ENCODE data around the gene MGAT1. TPM values are rescaled to one million over a fixed set of nuclear protein-coding genes. Genes with fewer than 3 reads are reported as not detected.
"Not testable (repeated sequence)": the region's sequence is repeated elsewhere in the genome, so short reads cannot be mapped to it uniquely, and the experiment has no call there.

Gene MGAT1
- total RNA-seq, 1 experiment from 2014 or later = 53.0 TPM

GRCh38 chr5:180790524-180790923, 12.1 kb downstream of the MGAT1 start:
- ChIA-PET RAD21 (ENCODE audit: low non-redundant PET in 1 of 2, low total read pairs in 2 of 2, uncharacterized antibody in 2 of 2, unreplicated experiment in 2 of 2) (no interaction called here), POLR2A (no interaction called here), CTCF (interaction anchor here (0.6 kb wide), 1 partner anchor 380 kb away, joined by 3 read pairs; no protein-coding TSS in a partner anchor)
- Histone ChIP-seq H3K9me2 (ENCODE audit: insufficient read depth) (no peaks in the 10 kb centered on the region), H3K9me3 (ENCODE audit: control insufficient read depth in 1 of 2, insufficient read depth in 1 of 2, low read depth in 1 of 2, low read length in 2 of 2) (no peaks in the 10 kb centered on the region), H4K20me1 (ENCODE audit: insufficient read depth) (no peaks in the 10 kb centered on the region), H3K79me2 (ENCODE audit: insufficient read depth, low read length) (peaks cover 36% of the 10 kb centered on the region), H3K27ac (ENCODE audit: low read depth, low read length) (0 out of 2 replicates have a peak overlapping the region, but pooled peaks have one; percentile 14), H3K4me1 (ENCODE audit: control insufficient read depth in 1 of 2, insufficient read depth in 2 of 2, low read length in 2 of 2) (peaks cover 7% of the 10 kb centered on the region in 2 experiments; a peak in 3 of 4 replicates), H3K4me3 (replicated peaks in 1 of 2; ENCODE audit: low read depth in 1 of 2, low read length in 2 of 2) (no peak overlapping the region), H3K4me2 (ENCODE audit: low read length) (no peak overlapping the region), H3K9ac (ENCODE audit: low read length) (no peak overlapping the region), H3K27me3 (ENCODE audit: insufficient read depth, low read length) (no peaks in the 10 kb centered on the region), H2AFZ (ENCODE audit: low read depth, low read length, poor library complexity, severe bottlenecking) (no peak overlapping the region), H3K36me3 (ENCODE audit: control insufficient read depth in 1 of 2, insufficient read depth in 2 of 2, low read length in 2 of 2) (peaks cover 0 to 16% of the 10 kb centered on the region in 2 experiments; a peak in 2 of 4 replicates)
- BruUV-seq (replicated peaks) = no TSS peak
- DNase-seq (ENCODE audit: low read depth, low spot score) (no peak), ATAC-seq (no peak)
- intact Hi-C loops (cut with micrococcal nuclease) = no loop called here
- no peak for TF ChIP-seq ELF1 (IDR thresholded peaks at IDR 0.05; ENCODE audit: borderline replicate concordance, low read depth)

- Histone ChIP-seq H4K20me1 (ENCODE audit: insufficient read depth) (no peaks in the 10 kb centered on the region), H3K4me1 (ENCODE audit: control insufficient read depth in 1 of 2, insufficient read depth in 2 of 2, low read length in 2 of 2) (peaks cover 9 to 10% of the 10 kb centered on the region in 2 experiments; a peak in 3 of 4 replicates), H2AFZ (ENCODE audit: low read depth, low read length, poor library complexity, severe bottlenecking) (no peak overlapping the region), H3K36me3 (ENCODE audit: control insufficient read depth in 1 of 2, insufficient read depth in 2 of 2, low read length in 2 of 2) (peaks cover 0 to 11% of the 10 kb centered on the region in 2 experiments; a peak in 2 of 4 replicates), H3K27ac (ENCODE audit: low read depth, low read length) (no peak overlapping the region), H3K9me3 (ENCODE audit: control insufficient read depth in 1 of 2, insufficient read depth in 1 of 2, low read depth in 1 of 2, low read length in 2 of 2) (no peaks in the 10 kb centered on the region), H3K4me3 (replicated peaks in 1 of 2; ENCODE audit: low read depth in 1 of 2, low read length in 2 of 2) (no peak overlapping the region), H3K9me2 (ENCODE audit: insufficient read depth) (no peaks in the 10 kb centered on the region), H3K9ac (ENCODE audit: low read length) (no peak overlapping the region), H3K4me2 (ENCODE audit: low read length) (no peak overlapping the region), H3K27me3 (ENCODE audit: insufficient read depth, low read length) (no peaks in the 10 kb centered on the region), H3K79me2 (ENCODE audit: insufficient read depth, low read length) (peaks cover 31% of the 10 kb centered on the region)
- ChIA-PET CTCF (no interaction called here), RAD21 (ENCODE audit: low non-redundant PET in 1 of 2, low total read pairs in 2 of 2, uncharacterized antibody in 2 of 2, unreplicated experiment in 2 of 2) (no interaction called here), POLR2A (no interaction called here)
- DNase-seq (ENCODE audit: low read depth, low spot score) = no peak
- peak; percentile 30 to 47 (median 41); a peak in 5 of 6 replicates for TF ChIP-seq CTCF (IDR thresholded peaks at IDR 0.05 in 2 of 3, conservative IDR thresholded peaks at IDR 0.05 in 1 of 3; ENCODE audit: borderline replicate concordance in 1 of 3, insufficient read depth in 1 of 3, low read depth in 2 of 3, low read length in 2 of 3)
- TF ChIP-seq ATF3 (IDR thresholded peaks at IDR 0.05) = no peak
- TF ChIP-seq EGR1 (IDR thresholded peaks at IDR 0.05; ENCODE audit: low read depth) = no peak
- peak; percentile 51 for TF ChIP-seq RAD21 (IDR thresholded peaks at IDR 0.05; ENCODE audit: low read depth)
- no peak for TF ChIP-seq SP1 (IDR thresholded peaks at IDR 0.05; ENCODE audit: low read depth)
- TF ChIP-seq POLR2A (IDR thresholded peaks at IDR 0.05; ENCODE audit: borderline replicate concordance, extremely low read depth, insufficient read depth, insufficient read length) = no peak
- peak; percentile 73 for ATAC-seq
- intact Hi-C loops (cut with micrococcal nuclease) = no loop called here
- BruUV-seq (replicated peaks) = no TSS peak
Measured at GRCh38 chr5:180790020-180790419, 12.6 kb downstream of the MGAT1 start.

GRCh38 chr5:180788651-180789410, 13.8 kb downstream of the MGAT1 start:
- BruUV-seq (replicated peaks); H3K9me2 ChIP-seq (ENCODE audit: insufficient read depth); H3K4me2 ChIP-seq (ENCODE audit: low read length); H3K9me3 ChIP-seq (ENCODE audit: control insufficient read depth in 1 of 2, insufficient read depth in 1 of 2, low read depth in 1 of 2, low read length in 2 of 2); ATAC-seq; H2AFZ ChIP-seq (ENCODE audit: low read depth, low read length, poor library complexity, severe bottlenecking); CTCF ChIA-PET; H3K27me3 ChIP-seq (ENCODE audit: insufficient read depth, low read length); H3K36me3 ChIP-seq (ENCODE audit: control insufficient read depth in 1 of 2, insufficient read depth in 2 of 2, low read length in 2 of 2); H3K27ac ChIP-seq (ENCODE audit: low read depth, low read length); H3K4me1 ChIP-seq (ENCODE audit: control insufficient read depth in 1 of 2, insufficient read depth in 2 of 2, low read length in 2 of 2); DNase-seq (ENCODE audit: low read depth, low spot score); H3K4me3 ChIP-seq (replicated peaks in 1 of 2; ENCODE audit: low read depth in 1 of 2, low read length in 2 of 2); H3K9ac ChIP-seq (ENCODE audit: low read length); POLR2A ChIA-PET; H4K20me1 ChIP-seq (ENCODE audit: insufficient read depth); RAD21 ChIA-PET (ENCODE audit: low non-redundant PET in 1 of 2, low total read pairs in 2 of 2, uncharacterized antibody in 2 of 2, unreplicated experiment in 2 of 2): not testable (repeated sequence)
- H3K79me2 ChIP-seq (ENCODE audit: insufficient read depth, low read length) = peaks cover 20% of the 10 kb centered on the region
- intact Hi-C loops (cut with micrococcal nuclease) = loop anchor here (10.0 kb wide), 1 partner anchor 286 kb away; no protein-coding TSS in a partner anchor
